HG02943 (cell line): ENCODE results near the gene AUTS2.

ENCODE experiments used
- ATAC-seq: cut with Tn5 transposase; IDR thresholded peaks from one replicate; pipeline ENCODE4 v1.9.1; 2021; ENCODE audit warnings: mild to moderate bottlenecking, low read depth, moderate library complexity; ENCODE audit not compliant: unreplicated experiment

AUTS2 gene

GRCh38 chr7:69654381-69654780 lies 56.1 kb downstream of the AUTS2 start:
- no peak for ATAC-seq

GRCh38 chr7:69654849-69655707 lies 56.8 kb downstream of the AUTS2 start:
- ATAC-seq: no peak

- ATAC-seq: no peak
These were observed 57.8 kb downstream of the AUTS2 start for GRCh38 chr7:69656077-69656476.

DNA sequence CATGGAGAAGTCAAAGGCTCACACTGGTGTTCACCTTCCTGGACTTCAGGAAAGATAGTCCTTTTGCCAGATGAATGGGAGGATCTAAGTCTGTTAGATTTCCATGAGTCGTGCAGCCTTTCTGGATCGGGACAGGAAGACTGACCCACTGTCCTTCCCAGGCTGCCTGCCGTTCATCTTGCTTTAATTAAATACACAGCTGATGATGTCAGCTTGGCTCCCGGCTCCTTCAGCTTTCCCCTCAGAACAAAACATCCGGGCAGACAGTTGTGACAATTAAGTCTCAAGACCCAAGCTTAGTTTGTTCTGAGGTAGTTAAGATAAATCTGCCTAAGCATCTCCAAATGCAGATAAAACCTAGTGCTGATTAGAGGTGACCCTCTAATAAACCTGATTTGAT lies 58.6 kb downstream of the AUTS2 start:
- no peak for ATAC-seq

- no peak for ATAC-seq
These were observed 59.1 kb downstream of the AUTS2 start for GRCh38 chr7:69657331-69657730.

DNA sequence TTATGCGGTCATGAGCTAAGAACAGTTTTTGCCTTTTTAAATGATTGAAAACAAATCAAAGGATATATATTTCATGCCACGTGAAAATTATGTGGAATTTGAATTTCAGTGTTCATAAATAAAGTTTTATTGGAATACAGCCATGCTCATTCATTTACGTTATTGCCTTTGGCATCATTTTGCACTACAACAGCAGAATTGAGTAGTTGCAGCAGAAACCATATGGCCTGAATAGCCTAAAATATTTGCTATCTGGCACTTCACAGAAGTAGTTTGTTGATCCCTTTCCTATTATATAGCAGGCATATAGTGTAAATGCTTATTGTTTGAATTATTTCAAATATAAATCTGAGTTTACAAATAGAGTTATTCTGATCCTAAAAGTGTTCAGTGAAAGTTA lies 59.7 kb downstream of the AUTS2 start:
- no peak for ATAC-seq

- ATAC-seq: no peak
These were observed 61.7 kb downstream of the AUTS2 start for GRCh38 chr7:69659983-69660382.

- ATAC-seq: no peak
These were observed 63.1 kb downstream of the AUTS2 start for GRCh38 chr7:69661342-69661741.

DNA sequence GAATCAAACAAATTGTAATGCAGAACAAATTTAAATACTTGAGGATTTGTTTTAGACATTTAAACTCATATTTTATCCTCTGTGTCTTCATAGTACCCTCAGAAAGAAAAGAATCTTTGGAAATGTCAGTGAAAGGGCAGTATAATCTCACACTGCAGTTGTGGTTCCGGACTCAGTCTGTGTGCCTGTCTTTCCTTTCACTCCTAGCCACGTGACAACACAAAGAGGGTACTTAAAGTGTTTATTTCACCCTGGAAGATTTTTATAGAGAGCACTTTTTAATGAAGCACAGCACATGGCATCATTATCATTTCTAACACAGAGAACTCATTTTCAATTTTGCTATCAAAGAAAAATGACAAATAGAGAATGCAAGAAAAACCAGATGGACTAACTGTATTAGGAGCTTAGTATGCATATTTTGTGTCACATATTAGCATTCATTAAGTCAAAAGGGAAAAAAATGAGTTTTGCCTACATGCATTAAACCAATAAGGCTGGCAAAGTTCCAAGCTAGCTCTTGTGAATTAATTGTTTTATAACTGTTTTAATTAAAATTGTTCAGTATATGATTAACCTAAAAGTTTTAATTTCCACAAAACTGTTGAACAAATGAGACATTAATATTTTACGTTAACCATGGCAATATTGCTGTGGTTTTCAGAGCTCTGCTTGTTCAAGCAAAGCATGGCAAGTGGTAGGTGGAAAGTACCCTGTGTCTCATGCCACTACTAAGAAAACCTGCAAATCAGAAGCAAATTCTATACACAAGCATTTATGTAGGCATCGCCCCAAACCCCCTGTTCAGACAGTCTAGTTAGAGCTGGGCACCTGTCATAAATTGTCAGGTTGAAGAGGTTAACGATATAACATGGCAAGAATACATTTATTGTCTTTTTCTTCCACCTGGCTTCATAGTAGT lies 65.9 kb downstream of the AUTS2 start:
- peak; percentile 55 for ATAC-seq

- ATAC-seq: no peak
These were observed 67.1 kb downstream of the AUTS2 start for GRCh38 chr7:69665369-69665768.

DNA sequence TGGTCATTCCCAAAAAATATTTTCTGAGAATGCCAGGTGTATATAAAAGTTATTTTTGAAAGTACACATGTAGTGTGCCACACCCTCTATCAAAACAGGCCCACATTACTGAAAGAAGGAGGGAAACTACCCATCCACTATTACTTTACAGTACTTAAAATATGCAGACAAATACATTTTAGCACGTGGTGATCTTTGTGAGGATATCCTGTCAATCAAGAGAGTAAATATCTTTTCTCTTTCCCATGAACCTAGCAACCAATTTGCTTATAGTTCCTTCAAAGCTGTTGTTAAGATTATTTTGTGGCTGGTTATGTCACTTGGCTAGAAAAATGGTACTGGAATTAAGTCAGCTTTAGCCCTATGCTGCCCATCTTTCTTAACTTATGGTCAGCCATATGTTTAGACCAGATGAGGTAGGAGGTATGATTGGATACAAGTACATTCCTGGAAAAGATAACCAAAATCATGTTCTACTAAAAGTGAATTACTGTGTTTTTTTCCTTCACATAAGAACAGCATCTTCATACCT lies 70.1 kb downstream of the AUTS2 start:
- ATAC-seq: no peak

DNA sequence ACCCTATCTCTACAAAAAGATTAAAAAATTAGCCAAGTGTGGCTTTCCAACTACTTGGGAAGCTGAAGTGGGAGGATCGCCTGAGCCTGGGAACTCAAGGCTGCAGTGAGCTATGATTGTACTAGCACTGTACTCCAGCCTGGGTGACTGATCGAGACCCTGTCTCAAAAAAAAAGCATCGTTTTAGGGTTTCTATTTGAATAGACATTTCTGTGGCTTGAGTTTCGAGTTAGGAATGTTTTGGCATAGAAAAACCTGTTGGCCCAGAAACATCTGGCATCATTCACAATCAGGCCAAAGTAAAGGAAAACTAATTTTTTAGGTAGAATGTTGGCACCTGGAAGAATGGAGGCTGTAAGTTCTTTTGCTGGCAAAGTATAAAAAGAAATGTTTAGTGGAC lies 72.4 kb downstream of the AUTS2 start:
- ATAC-seq: no peak

DNA sequence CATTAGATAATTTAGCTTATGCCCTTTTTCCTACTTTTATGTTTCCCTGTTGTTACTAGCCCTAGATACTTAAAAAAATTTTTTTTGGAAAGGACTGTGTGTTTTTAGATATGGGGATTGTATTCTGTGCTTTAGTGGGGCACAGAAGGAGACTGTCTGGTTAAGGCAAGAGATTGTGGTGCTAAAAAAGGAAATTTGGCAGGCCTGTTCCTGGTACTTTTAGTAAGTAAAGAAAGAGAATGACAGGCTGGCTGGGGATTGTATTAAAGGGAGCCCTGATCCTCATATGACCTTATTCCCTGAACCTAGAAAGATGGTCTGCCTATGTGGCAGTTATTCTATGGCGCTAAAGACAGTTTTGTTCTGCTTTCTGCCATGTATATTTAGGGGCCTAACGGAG lies 74.8 kb downstream of the AUTS2 start:
- ATAC-seq: no peak

- peak; percentile 75 for ATAC-seq
These were observed 76.5 kb downstream of the AUTS2 start for GRCh38 chr7:69674701-69675182.

DNA sequence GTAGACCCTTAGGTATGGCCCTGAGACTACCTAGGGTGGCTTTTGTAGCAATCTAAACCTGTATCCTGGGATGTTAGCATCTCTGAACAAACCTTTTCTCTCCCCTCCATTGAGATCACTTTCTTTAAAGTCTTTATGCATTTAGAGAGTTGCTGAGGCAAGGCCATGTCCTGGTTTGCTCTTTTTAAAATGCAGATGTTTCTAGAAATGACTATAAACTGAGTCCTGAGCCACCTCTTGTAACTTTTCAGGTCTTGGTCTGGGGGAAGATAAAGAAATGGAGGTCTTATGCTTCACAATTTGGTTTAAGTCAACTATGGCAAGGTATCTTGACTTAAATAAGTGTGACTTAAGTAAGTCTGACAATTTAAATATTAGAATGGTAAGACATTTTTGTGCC lies 78.0 kb downstream of the AUTS2 start:
- no peak for ATAC-seq

DNA sequence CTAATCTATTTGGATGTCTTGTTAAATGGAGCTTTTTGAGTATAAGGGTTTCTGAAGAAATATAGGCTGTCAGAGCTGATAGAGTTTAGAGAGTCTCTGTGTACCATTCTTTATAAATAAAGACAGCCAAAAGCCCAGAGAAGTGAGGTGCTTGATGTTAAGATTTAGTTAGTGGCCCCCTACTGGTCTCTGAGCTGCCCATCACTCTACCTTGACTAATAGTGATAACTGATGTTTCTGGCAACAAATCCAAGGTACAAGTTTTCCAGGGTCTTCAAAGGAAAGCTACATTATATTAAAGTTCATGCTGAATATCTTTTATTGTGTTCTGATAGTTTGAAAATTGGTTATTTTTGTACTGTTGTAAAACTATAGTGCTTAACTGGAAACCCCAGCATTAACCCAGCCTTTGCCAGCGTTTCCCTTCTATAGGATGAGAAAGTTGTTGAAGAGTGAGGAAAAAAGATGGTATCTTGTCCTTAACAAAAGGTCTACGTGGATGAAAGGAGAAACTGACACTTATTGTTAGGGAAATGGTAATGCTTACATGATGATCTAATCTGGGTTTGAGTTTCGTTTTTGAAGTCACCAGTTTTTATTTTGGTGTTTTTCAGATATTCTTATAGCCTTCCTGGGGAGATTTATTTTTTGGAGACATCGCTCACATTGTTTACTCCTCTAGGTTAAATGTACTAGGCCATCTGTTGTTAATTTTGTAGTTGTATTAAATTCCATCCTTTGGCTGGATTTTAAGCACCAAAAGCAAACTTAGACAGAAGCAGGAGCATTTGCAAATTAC lies 79.0 kb downstream of the AUTS2 start:
- ATAC-seq: no peak

DNA sequence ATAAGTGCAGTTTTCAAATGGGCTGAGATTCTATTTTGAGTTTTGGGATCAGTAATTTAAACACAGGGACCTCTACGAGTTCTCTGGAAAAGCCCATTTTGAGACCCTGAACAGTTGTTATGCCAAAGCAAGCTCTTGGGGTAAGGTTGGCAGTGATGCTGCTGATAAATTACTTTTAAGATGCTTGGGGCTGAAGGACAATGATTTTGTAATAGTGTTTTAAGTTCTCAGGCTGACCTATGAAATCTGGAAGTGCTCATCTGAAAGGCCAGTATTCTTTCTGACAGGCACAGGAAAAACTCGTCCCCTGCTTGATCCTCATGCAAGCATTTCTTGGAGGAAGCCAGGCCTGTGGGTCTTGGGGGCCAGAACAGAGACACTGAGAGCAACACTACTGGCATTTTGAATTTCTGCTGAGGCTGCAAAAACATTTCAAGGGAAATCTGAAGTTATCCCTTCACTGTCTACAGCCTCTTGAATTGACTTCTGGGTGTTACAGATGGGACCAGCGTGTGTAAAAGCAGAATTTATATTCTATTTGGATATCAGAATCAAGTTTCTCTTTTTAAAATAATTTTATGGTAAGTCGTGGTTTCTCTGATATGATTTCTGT lies 79.7 kb downstream of the AUTS2 start:
- ATAC-seq: no peak

DNA sequence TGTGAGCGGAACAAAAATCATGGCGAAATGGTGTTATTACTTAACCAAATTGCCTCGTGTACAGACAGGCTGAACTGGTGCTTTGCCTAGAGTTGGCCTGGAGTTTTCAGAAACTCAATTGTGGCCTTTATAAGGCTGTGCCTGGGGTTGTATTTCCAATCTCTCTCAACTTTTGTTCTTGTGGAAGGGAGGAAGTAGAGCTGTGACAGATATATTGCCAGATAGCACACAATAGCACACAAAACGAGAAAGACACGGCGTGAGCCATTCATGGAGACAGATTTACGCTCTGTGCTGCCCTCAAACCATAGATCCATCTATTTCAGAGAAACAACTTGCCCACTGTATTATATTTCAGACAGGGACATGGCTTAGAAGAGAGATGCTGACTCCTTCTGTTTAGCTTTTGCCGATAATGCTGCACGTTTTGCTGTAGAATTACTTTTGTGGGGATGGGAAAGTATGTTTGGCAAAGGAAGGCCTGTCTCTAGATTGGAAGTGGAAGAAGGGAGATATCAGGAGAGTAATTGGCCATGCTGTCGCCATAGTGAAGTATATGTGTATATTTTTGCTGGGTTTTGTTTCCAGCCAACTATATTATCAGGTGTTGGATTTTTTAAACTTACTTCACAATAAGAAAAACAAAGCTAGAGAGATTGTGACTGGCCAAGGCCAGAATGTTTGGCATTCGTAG lies 80.4 kb downstream of the AUTS2 start:
- no peak for ATAC-seq

DNA sequence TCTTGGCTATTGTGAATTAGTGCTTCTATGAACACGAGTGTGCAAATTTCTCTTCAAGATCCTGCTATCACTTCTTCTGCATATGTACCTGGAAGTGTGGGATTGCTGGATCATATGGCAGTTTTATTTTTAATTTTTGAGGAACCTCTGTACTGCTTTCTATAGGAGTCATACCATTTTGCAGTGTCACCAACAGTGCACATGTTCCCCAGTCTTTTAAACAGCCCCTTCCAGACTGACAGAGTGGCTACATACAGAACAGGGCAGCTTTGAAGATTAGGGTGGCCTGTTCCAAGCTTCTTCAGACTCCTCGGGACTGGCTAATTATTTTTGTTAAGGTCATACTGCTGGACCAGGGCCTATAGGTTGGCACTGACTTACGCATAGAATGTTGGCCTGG lies 82.9 kb downstream of the AUTS2 start:
- ATAC-seq: no peak
